Ovary (tissue), 9 donors: Measurements from ENCODE around the gene SMO. TPM values are rescaled to one million over a fixed set of nuclear protein-coding genes. Genes with fewer than 3 reads are reported as not detected.

ENCODE experiments used
- DNase-seq, 5 donors: peaks; one replicate each; pipeline ENCODE4 v3.0.0-alpha.2; 2019 to 2020
- H3K27ac ChIP-seq, 2 donors: fragments of 200-600 bp; one replicate each; pipeline versions ENCODE4 v1.5.1 to v1.8.0; 2019 to 2022
- H3K27me3 ChIP-seq: fragments of 200-600 bp; one replicate; pipeline ENCODE4 v1.8.0; 2022
- H3K36me3 ChIP-seq: fragments of 200-600 bp; sonication (generic); one replicate; pipeline ENCODE4 v1.5.1; 2019
- H3K4me1 ChIP-seq: one replicate; pipeline ENCODE4 v1.8.1; 2013; ENCODE audit warnings: mild to moderate bottlenecking, moderate library complexity; ENCODE audit not compliant: insufficient read depth
- H3K4me3 ChIP-seq: fragments of 200-600 bp; sonication (generic); one replicate; pipeline ENCODE4 v1.5.1; 2017
- H3K9me3 ChIP-seq, 2 donors: fragments of 200-600 bp in 1 of 2; sonication (generic) in 1 of 2; one replicate each; pipeline versions ENCODE4 v1.5.1 to v1.8.1; 2013 to 2019; ENCODE audit warnings: mild to moderate bottlenecking in 1 of 2, moderate library complexity in 1 of 2
- EP300 ChIP-seq: sonication (generic); formaldehyde crosslinking; IDR thresholded peaks from one replicate; pipeline ENCODE4 v1.6.1; 2017; ENCODE audit warnings: antibody characterized with exemption
- POLR2A ChIP-seq: fragments of 450-650 bp; IDR thresholded peaks from one replicate; pipeline ENCODE4 v1.6.1; 2017; ENCODE audit warnings: antibody characterized with exemption, mild to moderate bottlenecking, moderate library complexity
- WGBS, 3 donors: extraction: QIAGEN DNeasy Blood & Tissue Kit in 1 of 3; methylation state at CpG; one replicate each; pipeline versions ENCODE4 v1.1.5 to v1.1.7; 2013 to 2017; 5-methylcytosine and 5-hydroxymethylcytosine counted together
- intact Hi-C, 4 donors: fragments of 100-400 bp; cut with DNase I; formaldehyde crosslinking; loops; one replicate each; pipeline versions ENCODE4 v1.11.0 to v1.15.1; 2022 to 2023
- polyA plus RNA-seq, 2 donors: library from polyadenylated mRNA; stranded (reverse); fragments of 200-250 nt in 1 of 2; fragments of 350-450 nt in 1 of 2; fragmentation: Illumina TruSeq in 1 of 2; extraction: RNeasy Lipid Tissue Mini Kit (QIAGEN cat#74804) in 1 of 2; gene quantifications; one replicate each; pipeline ENCODE4 v1.2.3, GENCODE V29; 2013 to 2014
- total RNA-seq, 7 donors: library from RNA; depleted of rRNA in 2 of 7; stranded (reverse); fragments of >200 nt in 2 of 7; fragmentation: NEBNext Ultra II Directional in 3 of 7; extraction: Animal tissue kit (Norgen Biotek cat#: 25700) in 3 of 7; gene quantifications; one replicate each; pipeline versions ENCODE4 v1.1.0 to v1.2.4, GENCODE V29; 2016 to 2023
- TF ChIP-seq, protein P1 (sequence below), 3 donors: fragments of 450-650 bp in 2 of 3; fragments of 200-600 bp in 1 of 3; IDR thresholded peaks; one replicate each; pipeline versions ENCODE4 v1.5.1 to v1.8.0; 2016 to 2022; ENCODE audit warnings: antibody characterized with exemption in 3 of 3, mild to moderate bottlenecking in 1 of 3
- donor health status: DM: no; HTN: no; CAD: no; lungs with moderate emphysema.
- donor health status: DM: no; HTN: no; CAD: no.
- donor health status: Bipolar disorder and iron deficiency.
- donor health status: DM: yes; HTN: yes; CAD: no.
- donor health status: DM: no; HTN: no; CAD: no.
- donor health status: DM: yes; HTN: yes; CAD: no.

The SMO gene
- total and polyA plus RNA-seq, 9 donors = 14.3 to 47.8 (median 33.2) TPM

DNA sequence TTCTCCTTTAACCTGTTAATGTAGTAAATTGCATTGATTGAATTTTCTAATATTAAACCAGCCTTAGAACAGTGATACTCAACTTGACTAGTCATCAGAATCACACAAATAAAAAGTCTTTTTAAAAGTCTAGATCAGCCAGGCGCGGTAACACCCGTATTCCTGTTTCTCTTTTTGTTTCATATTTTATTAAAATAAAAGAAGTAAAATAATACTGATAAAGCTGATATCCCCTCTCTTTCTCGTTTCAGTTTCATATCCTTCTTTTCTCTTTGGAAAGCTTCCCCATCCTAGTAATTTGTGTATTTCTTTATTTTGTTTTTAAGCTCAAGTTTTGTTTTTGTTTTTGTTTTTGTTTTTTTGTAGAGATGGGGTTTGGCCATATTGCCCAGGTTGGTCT is 9.3 kb downstream of the SMO start:
- Histone ChIP-seq H3K27ac (no peak overlapping the region), H3K9me3 (no peaks in the 10 kb centered on the region), H3K4me3 (no peak overlapping the region), H3K4me1 (no peaks in the 10 kb centered on the region), H3K36me3 (no peaks in the 10 kb centered on the region), H3K27me3 (no peaks in the 10 kb centered on the region)
- TF ChIP-seq POLR2A = no peak
- TF ChIP-seq, protein P1, sequence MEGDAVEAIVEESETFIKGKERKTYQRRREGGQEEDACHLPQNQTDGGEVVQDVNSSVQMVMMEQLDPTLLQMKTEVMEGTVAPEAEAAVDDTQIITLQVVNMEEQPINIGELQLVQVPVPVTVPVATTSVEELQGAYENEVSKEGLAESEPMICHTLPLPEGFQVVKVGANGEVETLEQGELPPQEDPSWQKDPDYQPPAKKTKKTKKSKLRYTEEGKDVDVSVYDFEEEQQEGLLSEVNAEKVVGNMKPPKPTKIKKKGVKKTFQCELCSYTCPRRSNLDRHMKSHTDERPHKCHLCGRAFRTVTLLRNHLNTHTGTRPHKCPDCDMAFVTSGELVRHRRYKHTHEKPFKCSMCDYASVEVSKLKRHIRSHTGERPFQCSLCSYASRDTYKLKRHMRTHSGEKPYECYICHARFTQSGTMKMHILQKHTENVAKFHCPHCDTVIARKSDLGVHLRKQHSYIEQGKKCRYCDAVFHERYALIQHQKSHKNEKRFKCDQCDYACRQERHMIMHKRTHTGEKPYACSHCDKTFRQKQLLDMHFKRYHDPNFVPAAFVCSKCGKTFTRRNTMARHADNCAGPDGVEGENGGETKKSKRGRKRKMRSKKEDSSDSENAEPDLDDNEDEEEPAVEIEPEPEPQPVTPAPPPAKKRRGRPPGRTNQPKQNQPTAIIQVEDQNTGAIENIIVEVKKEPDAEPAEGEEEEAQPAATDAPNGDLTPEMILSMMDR (IDR thresholded peaks at IDR 0.05) = no peak
- TF ChIP-seq EP300 = no peak
- no peak for DNase-seq
- WGBS, 3 donors = 75 to 86% (median 83%) methylated on average over 4 of the region's 4 CpGs
- intact Hi-C loops = no loop called here

- TF ChIP-seq POLR2A (no peak), EP300 (no peak)
- TF ChIP-seq, protein P1 (IDR thresholded peaks at IDR 0.05) = no peak
- DNase-seq = no peak
- Histone ChIP-seq H3K4me1 (no peaks in the 10 kb centered on the region), H3K27me3 (no peaks in the 10 kb centered on the region), H3K36me3 (no peaks in the 10 kb centered on the region), H3K9me3 (no peaks in the 10 kb centered on the region), H3K27ac (no peak overlapping the region), H3K4me3 (no peak overlapping the region)
- intact Hi-C loops = no loop called here
- WGBS, 3 donors = 95 to 98% (median 95%) methylated on average over 4 of the region's 4 CpGs
These were observed 11.0 kb downstream of the SMO start for GRCh38 chr7:129199406-129199805.

- intact Hi-C loops = no loop called here
- WGBS, 3 donors = 89 to 94% (median 93%) methylated on average over 8 of the region's 8 CpGs
- TF ChIP-seq EP300 (no peak), POLR2A (no peak)
- TF ChIP-seq, protein P1 (IDR thresholded peaks at IDR 0.05) = no peak
These were observed 13.8 kb downstream of the SMO start for GRCh38 chr7:129202058-129202777.

DNA sequence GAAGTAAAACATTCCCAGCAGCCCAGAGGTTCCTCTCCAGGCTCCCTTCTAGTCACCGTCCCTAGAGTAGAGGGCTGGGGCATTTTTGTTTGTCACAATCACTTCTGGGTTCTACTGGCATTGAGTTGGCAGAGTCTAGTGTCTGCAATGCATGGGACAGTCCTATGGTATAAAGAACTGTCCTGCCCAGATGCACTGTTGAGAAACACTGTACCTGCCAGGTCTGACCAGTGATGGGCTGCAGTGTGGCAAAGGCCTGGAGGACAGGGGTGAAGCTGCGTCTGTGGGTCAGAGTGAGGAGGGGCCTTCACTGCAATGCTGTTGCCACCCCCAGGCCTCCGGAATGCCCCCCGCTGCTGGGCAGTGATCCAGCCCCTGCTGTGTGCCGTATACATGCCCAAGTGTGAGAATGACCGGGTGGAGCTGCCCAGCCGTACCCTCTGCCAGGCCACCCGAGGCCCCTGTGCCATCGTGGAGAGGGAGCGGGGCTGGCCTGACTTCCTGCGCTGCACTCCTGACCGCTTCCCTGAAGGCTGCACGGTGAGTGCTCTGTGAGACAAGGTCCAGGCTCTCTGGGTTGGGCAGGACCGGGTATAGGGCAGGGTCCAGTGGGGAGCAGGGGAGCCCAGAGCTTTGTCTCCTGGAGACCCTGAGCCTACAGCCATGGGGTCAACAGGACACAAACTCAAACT is 14.8 kb downstream of the SMO start:
- no peak overlapping the region for H3K27ac ChIP-seq
- 87 to 89% (median 88%) methylated on average over 13 to 14 of the region's 14 CpGs for WGBS, 3 donors

More at GRCh38 chr7:129202058-129202777, 13.8 kb downstream of the SMO start:
- no peaks in the 10 kb centered on the region for H3K9me3 ChIP-seq
- H3K4me1 ChIP-seq = no peaks in the 10 kb centered on the region
- H3K27ac ChIP-seq = no peak overlapping the region
- H3K4me3 ChIP-seq = no peak overlapping the region
- H3K27me3 ChIP-seq = no peaks in the 10 kb centered on the region
- DNase-seq = no peak
- no peaks in the 10 kb centered on the region for H3K36me3 ChIP-seq

More for the DNA sequence above, 14.8 kb downstream of the SMO start:
- Histone ChIP-seq H3K4me1 (no peaks in the 10 kb centered on the region), H3K36me3 (no peaks in the 10 kb centered on the region), H3K27me3 (no peaks in the 10 kb centered on the region), H3K4me3 (no peak overlapping the region), H3K9me3 (no peaks in the 10 kb centered on the region)
- no peak for DNase-seq
- TF ChIP-seq, protein P1 (IDR thresholded peaks at IDR 0.05) = no peak
- no peak for TF ChIP-seq EP300
- no peak for TF ChIP-seq POLR2A
- intact Hi-C loops = no loop called here
